Measurements from ENCODE around the gene ZNF618.

Gene ZNF618

DNA sequence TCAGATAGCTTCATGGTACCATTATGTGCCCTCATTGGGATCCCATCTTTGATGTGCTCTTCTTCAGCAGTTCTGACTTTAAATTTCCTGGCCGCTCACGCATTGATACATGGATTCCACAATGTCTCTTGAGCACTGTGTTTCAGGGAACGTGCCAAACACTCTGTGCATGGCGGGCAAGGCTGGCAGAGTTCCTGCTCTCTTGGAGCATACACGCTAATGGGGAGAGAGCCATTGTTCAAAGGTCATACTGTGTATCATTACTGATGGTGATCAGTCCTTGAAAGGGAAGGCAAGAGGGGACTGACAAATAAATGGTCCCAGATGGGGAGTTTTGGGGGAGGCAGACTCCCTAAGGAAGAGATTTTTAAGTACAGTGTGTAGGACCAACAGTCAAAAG, 149.7 kb downstream of the ZNF618 start:
- H3K9me3 ChIP-seq (ENCODE audit: control insufficient read depth, low read depth, low read length), result peaks cover 8% of the 10 kb centered on the region
- no peaks in the 10 kb centered on the region for H3K4me1 ChIP-seq (ENCODE audit: control insufficient read depth, low read depth, low read length)
- no peak overlapping the region for H3K27ac ChIP-seq (ENCODE audit: low read length)
- H3K4me3 ChIP-seq (ENCODE audit: low read length), result no peak overlapping the region
- no peaks in the 10 kb centered on the region for H3K27me3 ChIP-seq (ENCODE audit: control insufficient read depth, insufficient read depth, low read length)
- H3K36me3 ChIP-seq (ENCODE audit: control insufficient read depth, low read depth, low read length), result no peaks in the 10 kb centered on the region
- no peak overlapping the region for H3K9ac ChIP-seq (ENCODE audit: low read length)

- no peaks in the 10 kb centered on the region for H3K27me3 ChIP-seq (ENCODE audit: control insufficient read depth, insufficient read depth, low read length)
- H3K27ac ChIP-seq (ENCODE audit: low read length), result no peak overlapping the region
- peaks cover 8% of the 10 kb centered on the region for H3K9me3 ChIP-seq (ENCODE audit: control insufficient read depth, low read depth, low read length)
- H3K36me3 ChIP-seq (ENCODE audit: control insufficient read depth, low read depth, low read length), result no peaks in the 10 kb centered on the region
- no peaks in the 10 kb centered on the region for H3K4me1 ChIP-seq (ENCODE audit: control insufficient read depth, low read depth, low read length)
- no peak overlapping the region for H3K4me3 ChIP-seq (ENCODE audit: low read length)
- H3K9ac ChIP-seq (ENCODE audit: low read length), result no peak overlapping the region
Observed at GRCh38 chr9:114026335-114026734, 150.2 kb downstream of the ZNF618 start.

GRCh38 chr9:114027159-114027862, 151.2 kb downstream of the ZNF618 start:
- Histone ChIP-seq H3K27me3 (ENCODE audit: control insufficient read depth, insufficient read depth, low read length) (no peaks in the 10 kb centered on the region), H3K4me3 (ENCODE audit: low read length) (no peak overlapping the region), H3K9ac (ENCODE audit: low read length) (no peak overlapping the region), H3K36me3 (ENCODE audit: control insufficient read depth, low read depth, low read length) (no peaks in the 10 kb centered on the region), H3K9me3 (ENCODE audit: control insufficient read depth, low read depth, low read length) (peaks cover 8% of the 10 kb centered on the region), H3K27ac (ENCODE audit: low read length) (no peak overlapping the region), H3K4me1 (ENCODE audit: control insufficient read depth, low read depth, low read length) (no peaks in the 10 kb centered on the region)

GRCh38 chr9:114027863-114028465, 151.9 kb downstream of the ZNF618 start:
- no peaks in the 10 kb centered on the region for H3K27me3 ChIP-seq (ENCODE audit: control insufficient read depth, insufficient read depth, low read length)
- H3K27ac ChIP-seq (ENCODE audit: low read length), result no peak overlapping the region
- H3K4me3 ChIP-seq (ENCODE audit: low read length), result no peak overlapping the region
- H3K4me1 ChIP-seq (ENCODE audit: control insufficient read depth, low read depth, low read length), result no peaks in the 10 kb centered on the region
- H3K9me3 ChIP-seq (ENCODE audit: control insufficient read depth, low read depth, low read length), result peaks cover 8% of the 10 kb centered on the region
- H3K36me3 ChIP-seq (ENCODE audit: control insufficient read depth, low read depth, low read length), result no peaks in the 10 kb centered on the region
- no peak overlapping the region for H3K9ac ChIP-seq (ENCODE audit: low read length)

- no peaks in the 10 kb centered on the region for H3K27me3 ChIP-seq (ENCODE audit: control insufficient read depth, insufficient read depth, low read length)
- H3K9me3 ChIP-seq (ENCODE audit: control insufficient read depth, low read depth, low read length), result peaks cover 4% of the 10 kb centered on the region
- no peaks in the 10 kb centered on the region for H3K4me1 ChIP-seq (ENCODE audit: control insufficient read depth, low read depth, low read length)
- H3K9ac ChIP-seq (ENCODE audit: low read length), result no peak overlapping the region
- no peak overlapping the region for H3K4me3 ChIP-seq (ENCODE audit: low read length)
- H3K27ac ChIP-seq (ENCODE audit: low read length), result no peak overlapping the region
- no peaks in the 10 kb centered on the region for H3K36me3 ChIP-seq (ENCODE audit: control insufficient read depth, low read depth, low read length)
Observed at GRCh38 chr9:114028646-114029045, 152.5 kb downstream of the ZNF618 start.

GRCh38 chr9:114029311-114030170, 153.4 kb downstream of the ZNF618 start:
- Histone ChIP-seq H3K27ac (ENCODE audit: low read length) (no peak overlapping the region), H3K4me3 (ENCODE audit: low read length) (no peak overlapping the region), H3K36me3 (ENCODE audit: control insufficient read depth, low read depth, low read length) (no peaks in the 10 kb centered on the region), H3K27me3 (ENCODE audit: control insufficient read depth, insufficient read depth, low read length) (no peaks in the 10 kb centered on the region), H3K9ac (ENCODE audit: low read length) (no peak overlapping the region), H3K4me1 (ENCODE audit: control insufficient read depth, low read depth, low read length) (no peaks in the 10 kb centered on the region), H3K9me3 (ENCODE audit: control insufficient read depth, low read depth, low read length) (no peaks in the 10 kb centered on the region)

DNA sequence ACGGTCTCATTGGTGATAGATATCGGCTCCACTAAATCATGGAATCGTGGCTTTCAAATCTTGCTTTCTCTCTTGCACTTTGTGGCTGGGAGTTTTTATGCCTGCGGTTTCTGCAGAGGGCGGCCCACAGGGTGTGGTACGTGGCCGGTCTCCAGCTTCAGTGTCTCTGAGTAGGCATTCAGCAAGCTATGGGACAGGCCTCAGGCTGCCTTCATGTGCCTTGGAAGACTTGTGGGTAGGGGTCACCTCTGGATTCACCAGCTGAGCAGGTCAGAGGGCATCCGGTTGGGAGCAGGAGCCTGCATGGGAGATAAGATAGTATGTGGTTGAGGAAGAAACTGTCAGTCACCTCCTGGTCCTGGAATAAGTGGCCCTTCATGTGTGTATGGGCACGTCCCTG, 154.3 kb downstream of the ZNF618 start:
- Histone ChIP-seq H3K27me3 (ENCODE audit: control insufficient read depth, insufficient read depth, low read length) (no peaks in the 10 kb centered on the region), H3K9ac (ENCODE audit: low read length) (no peak overlapping the region), H3K27ac (ENCODE audit: low read length) (no peak overlapping the region), H3K36me3 (ENCODE audit: control insufficient read depth, low read depth, low read length) (no peaks in the 10 kb centered on the region), H3K9me3 (ENCODE audit: control insufficient read depth, low read depth, low read length) (no peaks in the 10 kb centered on the region), H3K4me1 (ENCODE audit: control insufficient read depth, low read depth, low read length) (no peaks in the 10 kb centered on the region), H3K4me3 (ENCODE audit: low read length) (no peak overlapping the region)

GRCh38 chr9:114031037-114031630, 155.0 kb downstream of the ZNF618 start:
- no peak overlapping the region for H3K4me3 ChIP-seq (ENCODE audit: low read length)
- H3K9me3 ChIP-seq (ENCODE audit: control insufficient read depth, low read depth, low read length), result no peaks in the 10 kb centered on the region
- no peak overlapping the region for H3K27ac ChIP-seq (ENCODE audit: low read length)
- no peak overlapping the region for H3K9ac ChIP-seq (ENCODE audit: low read length)
- H3K4me1 ChIP-seq (ENCODE audit: control insufficient read depth, low read depth, low read length), result no peaks in the 10 kb centered on the region
- no peaks in the 10 kb centered on the region for H3K27me3 ChIP-seq (ENCODE audit: control insufficient read depth, insufficient read depth, low read length)
- H3K36me3 ChIP-seq (ENCODE audit: control insufficient read depth, low read depth, low read length), result no peaks in the 10 kb centered on the region

DNA sequence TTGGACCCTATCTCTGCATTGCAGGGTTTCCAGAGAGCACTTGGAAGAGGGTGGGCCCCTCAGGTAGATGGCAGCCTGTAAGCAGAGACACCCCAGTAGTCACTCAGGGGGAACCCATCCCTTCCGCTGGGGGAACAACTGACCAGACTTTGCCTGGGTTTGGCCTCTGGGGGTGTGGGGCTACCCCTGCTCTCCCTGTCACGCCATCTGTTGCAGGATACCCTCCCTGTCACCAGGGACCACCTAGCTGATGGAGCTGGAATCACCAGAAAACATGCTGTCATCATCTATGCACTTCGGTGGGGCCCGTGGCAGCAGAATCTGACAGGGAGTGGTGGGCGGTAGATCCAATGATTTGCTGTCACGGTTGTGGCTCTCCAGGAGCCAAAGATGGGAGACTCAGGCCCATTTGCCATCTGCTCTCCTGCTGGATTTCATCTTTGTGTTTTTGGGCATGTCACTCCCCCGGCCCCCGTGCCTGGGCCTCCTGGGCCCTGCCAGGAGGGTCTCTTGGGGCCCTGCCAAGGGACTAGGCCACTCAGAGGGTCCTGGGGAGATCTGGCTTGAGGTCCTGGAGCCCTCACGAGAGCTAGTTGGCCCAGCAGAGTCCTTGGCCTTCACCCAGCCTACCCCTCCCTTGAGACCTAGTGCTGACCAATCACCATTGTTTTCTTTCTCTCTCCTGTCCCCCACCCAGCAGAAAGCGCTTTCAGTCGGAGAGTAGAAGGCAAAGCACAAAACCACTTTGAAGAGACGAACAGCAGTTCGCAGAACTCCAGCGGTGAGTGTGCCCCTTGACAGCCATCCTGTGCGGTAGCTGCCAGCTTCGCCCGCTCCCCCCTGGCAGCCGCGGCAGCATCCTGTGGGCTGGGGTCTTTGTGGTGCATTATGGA, 156.1 kb downstream of the ZNF618 start:
- no peaks in the 10 kb centered on the region for H3K9me3 ChIP-seq (ENCODE audit: control insufficient read depth, low read depth, low read length)
- no peak overlapping the region for H3K4me3 ChIP-seq (ENCODE audit: low read length)
- peaks cover 10% of the 10 kb centered on the region for H3K36me3 ChIP-seq (ENCODE audit: control insufficient read depth, low read depth, low read length)
- H3K9ac ChIP-seq (ENCODE audit: low read length), result no peak overlapping the region
- H3K27me3 ChIP-seq (ENCODE audit: control insufficient read depth, insufficient read depth, low read length), result no peaks in the 10 kb centered on the region
- H3K4me1 ChIP-seq (ENCODE audit: control insufficient read depth, low read depth, low read length), result no peaks in the 10 kb centered on the region
- H3K27ac ChIP-seq (ENCODE audit: low read length), result no peak overlapping the region

GRCh38 chr9:114033397-114034103, 157.4 kb downstream of the ZNF618 start:
- Histone ChIP-seq H3K36me3 (ENCODE audit: control insufficient read depth, low read depth, low read length) (peaks cover 10% of the 10 kb centered on the region), H3K9ac (ENCODE audit: low read length) (no peak overlapping the region)

More at GRCh38 chr9:114033397-114034103, 157.4 kb downstream of the ZNF618 start:
- H3K27ac ChIP-seq (ENCODE audit: low read length), result no peak overlapping the region
- H3K9me3 ChIP-seq (ENCODE audit: control insufficient read depth, low read depth, low read length), result no peaks in the 10 kb centered on the region
- no peaks in the 10 kb centered on the region for H3K27me3 ChIP-seq (ENCODE audit: control insufficient read depth, insufficient read depth, low read length)
- no peak overlapping the region for H3K4me3 ChIP-seq (ENCODE audit: low read length)
- peaks cover 11% of the 10 kb centered on the region for H3K4me1 ChIP-seq (ENCODE audit: control insufficient read depth, low read depth, low read length)

All from iPS-18a (cell line).